ENCODE data around the gene VWCE.
"Not testable (repeated sequence)": the region's sequence is repeated elsewhere in the genome, so short reads cannot be mapped to it uniquely, and the experiment has no call there.

DNA sequence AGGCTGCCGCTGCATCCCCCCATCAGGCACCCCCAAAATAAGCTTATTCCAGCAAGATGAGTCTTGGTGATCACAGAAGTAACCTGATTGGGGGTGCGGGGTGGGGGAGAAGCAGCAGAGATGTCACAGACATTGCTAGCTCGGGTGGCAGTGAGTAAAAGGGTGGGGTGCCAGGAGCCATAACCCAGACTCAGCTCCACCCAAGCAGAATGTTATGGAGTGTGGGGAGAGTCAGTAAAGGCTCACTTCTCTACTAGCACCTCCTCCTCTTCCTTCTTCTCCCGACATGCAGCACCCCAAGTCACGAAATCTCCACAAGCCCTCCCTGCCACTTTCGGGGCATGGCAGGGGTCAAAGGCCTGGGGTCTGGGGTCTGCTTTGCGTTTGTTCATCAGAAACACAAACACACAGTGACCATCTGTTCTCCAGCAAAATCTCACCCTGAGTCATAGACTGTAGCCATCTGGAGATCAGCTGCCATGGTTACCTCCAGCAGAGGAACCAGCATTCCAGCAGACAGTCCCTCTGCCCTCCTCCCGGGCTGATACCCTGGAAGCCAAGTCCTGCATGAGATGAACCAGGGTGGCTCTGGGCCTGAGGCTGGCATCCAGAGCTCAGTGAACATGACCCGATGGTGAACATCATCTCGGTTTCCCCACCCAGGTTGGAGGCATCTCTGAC is 68.5 kb downstream of the VWCE start:
- TF ChIP-seq, protein P1, sequence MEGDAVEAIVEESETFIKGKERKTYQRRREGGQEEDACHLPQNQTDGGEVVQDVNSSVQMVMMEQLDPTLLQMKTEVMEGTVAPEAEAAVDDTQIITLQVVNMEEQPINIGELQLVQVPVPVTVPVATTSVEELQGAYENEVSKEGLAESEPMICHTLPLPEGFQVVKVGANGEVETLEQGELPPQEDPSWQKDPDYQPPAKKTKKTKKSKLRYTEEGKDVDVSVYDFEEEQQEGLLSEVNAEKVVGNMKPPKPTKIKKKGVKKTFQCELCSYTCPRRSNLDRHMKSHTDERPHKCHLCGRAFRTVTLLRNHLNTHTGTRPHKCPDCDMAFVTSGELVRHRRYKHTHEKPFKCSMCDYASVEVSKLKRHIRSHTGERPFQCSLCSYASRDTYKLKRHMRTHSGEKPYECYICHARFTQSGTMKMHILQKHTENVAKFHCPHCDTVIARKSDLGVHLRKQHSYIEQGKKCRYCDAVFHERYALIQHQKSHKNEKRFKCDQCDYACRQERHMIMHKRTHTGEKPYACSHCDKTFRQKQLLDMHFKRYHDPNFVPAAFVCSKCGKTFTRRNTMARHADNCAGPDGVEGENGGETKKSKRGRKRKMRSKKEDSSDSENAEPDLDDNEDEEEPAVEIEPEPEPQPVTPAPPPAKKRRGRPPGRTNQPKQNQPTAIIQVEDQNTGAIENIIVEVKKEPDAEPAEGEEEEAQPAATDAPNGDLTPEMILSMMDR (IDR thresholded peaks at IDR 0.05) = not testable (repeated sequence)
- not testable (repeated sequence) for TF ChIP-seq POLR2A (IDR thresholded peaks at IDR 0.05)
